Measurements from ENCODE around the gene RBFOX2. TPM values are rescaled to one million over a fixed set of nuclear protein-coding genes. Genes with fewer than 3 reads are reported as not detected.
"Not testable (repeated sequence)": the region's sequence is repeated elsewhere in the genome, so short reads cannot be mapped to it uniquely, and the experiment has no call there.

RBFOX2 gene
- total and polyA plus RNA-seq, 4 donors, result 139 to 178 (median 153) TPM

DNA sequence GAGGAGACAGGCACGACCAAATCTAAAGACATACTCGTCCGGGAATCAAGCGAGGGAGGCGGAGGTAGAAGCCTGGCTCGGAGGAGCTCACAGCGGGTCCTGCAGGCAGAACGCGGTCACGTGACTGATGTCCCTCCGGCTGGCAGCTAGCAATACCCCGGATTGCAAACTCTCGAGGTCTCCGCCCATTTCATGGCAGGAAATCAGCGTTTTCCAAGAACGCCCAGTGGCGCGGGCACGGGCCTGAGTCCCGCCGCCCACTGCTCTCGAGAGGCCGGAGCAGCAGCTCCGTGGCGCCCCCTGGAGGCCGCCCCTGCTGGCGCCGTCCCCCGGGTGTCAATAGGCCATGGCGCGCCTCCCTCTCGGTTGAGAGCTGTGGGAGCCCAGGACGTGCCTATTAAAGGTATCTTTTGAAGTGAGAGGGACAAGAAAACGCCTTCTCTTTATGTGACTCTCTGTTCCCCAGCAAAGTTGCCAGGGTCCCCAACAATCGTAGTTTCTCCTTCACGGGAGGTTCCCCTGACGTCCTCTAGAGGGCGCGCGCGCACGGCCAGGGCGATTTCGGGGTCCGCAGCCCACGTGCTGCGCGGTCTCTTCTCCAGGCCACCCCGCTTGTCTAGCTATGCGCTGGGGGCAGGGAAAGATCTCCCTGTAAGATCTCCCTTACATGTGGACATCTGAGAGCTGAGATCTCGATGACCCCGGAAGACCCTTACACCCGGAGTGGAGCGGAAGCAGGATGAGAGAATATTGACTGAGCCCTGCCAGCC, 37.3 kb upstream of the RBFOX2 start:
- Histone ChIP-seq H3K36me3 (ENCODE audit: control insufficient read depth, insufficient read depth, low read length) (no peaks in the 10 kb centered on the region), H3K4me3 (ENCODE audit: low read depth, low read length) (peak overlapping the region; percentile 56), H3K4me1 (ENCODE audit: control insufficient read depth, insufficient read depth, low read length) (peaks cover 16% of the 10 kb centered on the region), H3K9me3 (ENCODE audit: control insufficient read depth, insufficient read depth, low read length) (no peaks in the 10 kb centered on the region), H3K27me3 (ENCODE audit: control insufficient read depth, insufficient read depth, low read length) (no peaks in the 10 kb centered on the region), H3K27ac (ENCODE audit: low read depth, low read length) (peak overlapping the region; percentile 83)
- DNase-seq (ENCODE audit: low read depth in 4 of 6, low spot score in 6 of 6), result peak; percentile 59 to 96 (median 76)
- WGBS (ENCODE audit: insufficient coverage), result 6% methylated on average over 52 of the region's 54 CpGs

DNA sequence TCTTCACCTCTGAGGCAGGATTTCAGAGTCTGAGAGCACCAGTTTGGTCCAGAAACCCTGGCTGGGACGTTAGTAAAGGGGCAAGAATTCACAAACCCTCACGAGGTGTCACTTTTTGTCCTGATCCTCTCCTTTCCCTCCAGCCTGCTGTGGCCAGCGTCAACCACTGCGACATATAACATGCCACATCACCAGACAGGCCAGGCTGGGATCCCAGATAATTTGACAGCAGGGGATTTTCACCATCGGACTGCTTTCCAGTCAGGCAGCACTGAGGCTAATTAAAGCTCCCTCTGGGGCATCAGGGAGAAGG, 36.8 kb upstream of the RBFOX2 start:
- Histone ChIP-seq H3K4me3 (ENCODE audit: low read depth, low read length) (peak overlapping the region; percentile 56), H3K27me3 (ENCODE audit: control insufficient read depth, insufficient read depth, low read length) (no peaks in the 10 kb centered on the region), H3K27ac (ENCODE audit: low read depth, low read length) (peak overlapping the region; percentile 83), H3K36me3 (ENCODE audit: control insufficient read depth, insufficient read depth, low read length) (no peaks in the 10 kb centered on the region), H3K9me3 (ENCODE audit: control insufficient read depth, insufficient read depth, low read length) (no peaks in the 10 kb centered on the region), H3K4me1 (ENCODE audit: control insufficient read depth, insufficient read depth, low read length) (peaks cover 16% of the 10 kb centered on the region)
- DNase-seq (ENCODE audit: low read depth in 4 of 6, low spot score in 6 of 6), result no peak
- 2% methylated on average over 5 of the region's 5 CpGs for WGBS (ENCODE audit: insufficient coverage)

DNA sequence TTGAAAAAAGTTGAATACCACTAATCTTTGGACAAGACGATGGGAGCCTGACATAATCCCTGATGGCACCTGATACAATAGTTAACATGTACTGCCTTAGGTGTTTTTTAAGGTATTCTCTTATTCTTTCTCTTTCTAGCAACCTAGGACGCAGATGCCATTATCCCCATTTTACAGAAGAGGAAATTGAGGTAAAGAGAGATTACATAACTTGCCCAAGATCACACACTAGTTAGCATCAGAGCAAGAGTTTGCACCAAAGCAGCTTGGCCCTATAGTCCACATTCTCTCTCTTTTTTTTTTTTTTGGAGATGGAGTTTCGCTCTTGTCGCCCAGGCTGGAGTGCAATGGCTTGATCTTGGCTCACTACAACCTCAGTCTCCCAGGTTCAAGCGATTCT, 35.7 kb upstream of the RBFOX2 start:
- 83% methylated on average over 2 of the region's 5 CpGs for WGBS (ENCODE audit: insufficient coverage)

DNA sequence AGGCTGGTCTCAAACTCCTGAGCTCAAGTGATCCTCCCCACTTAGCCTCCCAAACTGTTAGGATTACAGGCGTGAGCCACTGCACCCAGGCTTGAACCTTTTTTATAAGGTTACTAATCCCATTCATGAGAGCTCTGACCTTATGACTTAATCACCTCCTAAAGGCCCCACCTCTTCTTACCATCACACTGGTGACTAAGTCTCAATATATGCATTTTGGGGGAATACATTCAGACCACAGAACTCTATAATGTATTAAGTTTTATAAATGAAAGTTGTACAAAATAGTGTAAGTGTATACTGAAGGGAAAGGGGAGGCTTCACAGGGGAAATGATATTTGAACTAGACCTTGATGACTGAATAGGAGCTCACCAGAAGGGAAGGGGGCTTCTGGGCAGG, 28.4 kb upstream of the RBFOX2 start:
- no peak for DNase-seq (ENCODE audit: low read depth in 4 of 6, low spot score in 6 of 6)
- no peaks in the 10 kb centered on the region for H3K36me3 ChIP-seq (ENCODE audit: control insufficient read depth, insufficient read depth, low read length)
- 88% methylated on average over 1 of the region's 1 CpG for WGBS (ENCODE audit: insufficient coverage)
- H3K27me3 ChIP-seq (ENCODE audit: control insufficient read depth, insufficient read depth, low read length), result no peaks in the 10 kb centered on the region
- H3K27ac ChIP-seq (ENCODE audit: low read depth, low read length), result no peak overlapping the region
- H3K4me1 ChIP-seq (ENCODE audit: control insufficient read depth, insufficient read depth, low read length), result peaks cover 7% of the 10 kb centered on the region
- H3K9me3 ChIP-seq (ENCODE audit: control insufficient read depth, insufficient read depth, low read length), result no peaks in the 10 kb centered on the region
- no peak overlapping the region for H3K4me3 ChIP-seq (ENCODE audit: low read depth, low read length)

More for the DNA sequence above, 35.7 kb upstream of the RBFOX2 start:
- no peaks in the 10 kb centered on the region for H3K9me3 ChIP-seq (ENCODE audit: control insufficient read depth, insufficient read depth, low read length)
- DNase-seq (ENCODE audit: low read depth in 4 of 6, low spot score in 6 of 6), result no peak
- H3K27me3 ChIP-seq (ENCODE audit: control insufficient read depth, insufficient read depth, low read length), result no peaks in the 10 kb centered on the region
- no peak overlapping the region for H3K27ac ChIP-seq (ENCODE audit: low read depth, low read length)
- H3K4me3 ChIP-seq (ENCODE audit: low read depth, low read length), result no peak overlapping the region
- peaks cover 16% of the 10 kb centered on the region for H3K4me1 ChIP-seq (ENCODE audit: control insufficient read depth, insufficient read depth, low read length)
- no peaks in the 10 kb centered on the region for H3K36me3 ChIP-seq (ENCODE audit: control insufficient read depth, insufficient read depth, low read length)

DNA sequence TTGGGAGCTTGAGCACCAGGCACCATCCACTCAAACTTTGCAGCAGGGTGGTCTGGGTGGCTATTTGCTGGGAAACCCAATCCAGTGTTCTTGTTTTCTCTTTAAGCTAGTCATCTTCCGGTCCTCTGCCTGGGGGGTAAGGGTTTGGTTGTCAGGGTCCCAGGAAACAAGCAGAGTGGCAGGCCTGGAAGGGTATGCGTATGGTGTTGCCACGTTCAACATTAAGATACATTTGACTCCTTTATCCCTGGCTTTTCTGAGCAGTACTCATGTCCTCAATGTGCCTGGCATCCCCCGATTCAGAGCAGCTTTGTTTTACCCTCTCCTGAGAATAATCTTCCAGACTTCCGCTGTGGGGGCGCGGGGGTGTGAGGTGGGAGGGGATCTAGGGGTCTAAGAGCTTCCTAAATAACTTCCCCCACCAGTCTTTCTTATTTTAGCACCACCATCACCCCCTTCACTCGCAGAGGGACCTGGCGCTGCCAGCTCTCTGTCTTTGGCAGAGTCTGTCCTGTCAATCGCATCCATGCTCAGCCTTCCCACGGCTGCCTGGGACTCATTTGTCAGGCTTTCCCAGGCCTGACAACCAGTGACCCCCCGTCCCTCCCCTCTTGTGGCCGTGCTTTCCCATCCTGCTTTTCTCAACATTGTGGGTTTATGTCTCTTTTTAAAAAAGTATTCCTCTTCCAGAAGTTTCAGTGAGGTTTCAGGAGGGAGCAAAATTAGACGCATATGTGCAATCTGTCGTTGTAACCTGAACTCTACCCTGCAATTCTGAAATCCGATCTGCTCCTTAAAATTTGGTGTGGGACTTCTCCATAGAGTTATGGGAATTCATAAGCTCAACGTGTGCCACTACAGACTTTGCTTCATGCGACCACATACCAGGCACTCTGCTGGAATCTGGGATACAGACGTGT, 27.0 kb upstream of the RBFOX2 start:
- Histone ChIP-seq H3K4me1 (ENCODE audit: control insufficient read depth, insufficient read depth, low read length) (peaks cover 7% of the 10 kb centered on the region), H3K27ac (ENCODE audit: low read depth, low read length) (no peak overlapping the region), H3K27me3 (ENCODE audit: control insufficient read depth, insufficient read depth, low read length) (no peaks in the 10 kb centered on the region), H3K9me3 (ENCODE audit: control insufficient read depth, insufficient read depth, low read length) (no peaks in the 10 kb centered on the region), H3K4me3 (ENCODE audit: low read depth, low read length) (no peak overlapping the region), H3K36me3 (ENCODE audit: control insufficient read depth, insufficient read depth, low read length) (no peaks in the 10 kb centered on the region)
- peak in 1 of 6 donors; percentile 38 for DNase-seq (ENCODE audit: low read depth in 4 of 6, low spot score in 6 of 6)
- 44% methylated on average over 8 of the region's 19 CpGs for WGBS (ENCODE audit: insufficient coverage)

DNA sequence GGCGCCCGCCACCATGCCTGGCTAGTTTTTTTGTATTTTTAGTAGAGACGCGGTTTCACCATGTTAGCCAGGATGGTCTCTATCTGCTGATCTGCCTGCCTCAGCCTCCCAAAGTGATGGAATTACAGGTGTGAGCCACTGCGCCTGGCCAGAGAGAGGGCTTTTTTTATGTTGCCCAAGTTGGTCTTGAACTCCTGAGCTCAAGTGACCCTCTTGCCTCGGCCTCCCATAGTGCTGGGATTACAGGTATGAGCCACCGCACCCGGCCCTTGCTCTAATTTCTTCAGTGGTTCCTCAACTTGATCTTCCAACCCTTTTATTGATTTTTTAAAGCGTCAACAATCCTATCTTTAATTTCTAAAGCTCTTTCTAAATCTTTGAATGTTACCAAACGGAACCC, 25.8 kb upstream of the RBFOX2 start:
- H3K4me3 ChIP-seq (ENCODE audit: low read depth, low read length); H3K9me3 ChIP-seq (ENCODE audit: control insufficient read depth, insufficient read depth, low read length); H3K27me3 ChIP-seq (ENCODE audit: control insufficient read depth, insufficient read depth, low read length); H3K4me1 ChIP-seq (ENCODE audit: control insufficient read depth, insufficient read depth, low read length); H3K36me3 ChIP-seq (ENCODE audit: control insufficient read depth, insufficient read depth, low read length); DNase-seq (ENCODE audit: low read depth in 4 of 6, low spot score in 6 of 6); H3K27ac ChIP-seq (ENCODE audit: low read depth, low read length): not testable (repeated sequence)
- 97% methylated on average over 8 of the region's 10 CpGs for WGBS (ENCODE audit: insufficient coverage)

DNA sequence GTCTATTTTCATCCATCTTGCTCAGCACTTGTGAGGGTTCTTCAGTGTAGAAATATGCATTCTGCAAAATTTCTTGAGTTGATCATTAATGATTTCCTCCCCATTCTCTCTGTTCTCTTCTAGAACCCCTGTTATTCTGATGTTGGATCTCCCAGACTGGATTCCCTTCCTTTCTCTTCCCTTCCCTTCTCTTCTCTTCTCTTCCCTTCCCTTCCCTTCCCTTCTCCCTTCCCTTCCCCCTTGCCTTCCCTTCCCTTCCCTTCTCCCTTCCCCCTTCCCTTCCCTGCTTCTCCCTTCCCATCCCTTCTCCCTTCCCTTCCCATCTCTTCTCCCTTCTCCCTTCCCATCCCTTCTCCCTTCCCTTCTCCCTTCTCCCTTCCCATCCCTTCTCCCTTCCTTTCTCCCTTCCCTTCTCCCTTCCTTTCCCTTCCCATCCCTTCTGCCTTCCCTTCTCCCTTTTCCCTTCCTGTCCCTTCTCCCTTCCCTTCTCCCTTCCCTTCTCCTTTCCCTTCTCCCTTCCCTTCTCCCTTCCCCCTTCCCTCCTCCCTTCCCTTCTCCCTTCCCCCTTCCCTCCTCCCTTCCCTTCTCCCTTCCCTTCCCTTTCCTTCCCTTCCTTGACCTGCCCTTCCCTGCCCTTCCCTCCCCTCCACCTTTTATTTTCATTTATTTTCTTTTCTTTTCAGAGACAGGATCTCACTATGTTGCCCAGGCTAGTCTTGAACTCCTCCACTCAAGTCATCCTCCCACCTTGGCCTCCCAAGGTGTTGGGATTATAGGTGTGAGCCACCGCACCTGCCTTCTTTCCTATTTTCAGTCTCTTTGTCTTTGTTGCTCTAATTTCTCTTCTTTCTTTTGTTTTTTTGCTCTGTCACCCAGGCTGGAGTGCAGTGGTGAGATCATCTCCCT, 24.9 kb upstream of the RBFOX2 start:
- Histone ChIP-seq H3K9me3 (ENCODE audit: control insufficient read depth, insufficient read depth, low read length) (no peaks in the 10 kb centered on the region), H3K4me3 (ENCODE audit: low read depth, low read length) (no peak overlapping the region), H3K4me1 (ENCODE audit: control insufficient read depth, insufficient read depth, low read length) (peaks cover 7% of the 10 kb centered on the region), H3K27me3 (ENCODE audit: control insufficient read depth, insufficient read depth, low read length) (no peaks in the 10 kb centered on the region), H3K27ac (ENCODE audit: low read depth, low read length) (no peak overlapping the region), H3K36me3 (ENCODE audit: control insufficient read depth, insufficient read depth, low read length) (no peaks in the 10 kb centered on the region)
- no CpG with 5 or more reads among the region's 1 CpG for WGBS (ENCODE audit: insufficient coverage)
- DNase-seq (ENCODE audit: low read depth in 4 of 6, low spot score in 6 of 6), result no peak

DNA sequence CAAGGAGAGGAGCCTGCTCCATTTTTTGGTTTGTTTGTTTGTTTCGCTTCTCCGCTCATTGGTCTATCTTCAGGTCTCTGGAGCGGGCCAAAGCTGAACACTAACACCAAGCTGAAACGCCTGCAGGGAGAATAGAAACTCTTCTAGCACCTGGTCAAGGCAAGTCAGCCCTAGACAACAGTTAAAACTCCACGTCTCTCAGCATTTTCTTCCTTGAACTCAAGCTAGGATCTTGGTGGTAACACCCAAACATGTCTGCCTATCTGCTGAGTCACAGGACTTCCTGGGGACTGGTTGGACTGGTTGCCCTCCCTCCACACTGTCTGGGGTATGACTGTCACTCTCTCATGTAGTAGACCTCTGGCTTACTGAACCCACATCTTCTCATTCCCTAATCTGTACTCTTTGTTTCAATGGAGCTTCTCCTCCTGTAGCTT, 23.9 kb upstream of the RBFOX2 start:
- Histone ChIP-seq H3K27me3 (ENCODE audit: control insufficient read depth, insufficient read depth, low read length) (no peaks in the 10 kb centered on the region), H3K4me1 (ENCODE audit: control insufficient read depth, insufficient read depth, low read length) (peaks cover 7% of the 10 kb centered on the region), H3K4me3 (ENCODE audit: low read depth, low read length) (no peak overlapping the region), H3K36me3 (ENCODE audit: control insufficient read depth, insufficient read depth, low read length) (no peaks in the 10 kb centered on the region), H3K27ac (ENCODE audit: low read depth, low read length) (no peak overlapping the region), H3K9me3 (ENCODE audit: control insufficient read depth, insufficient read depth, low read length) (no peaks in the 10 kb centered on the region)
- no peak for DNase-seq (ENCODE audit: low read depth in 4 of 6, low spot score in 6 of 6)
- WGBS (ENCODE audit: insufficient coverage), result 93% methylated on average over 5 of the region's 5 CpGs

DNA sequence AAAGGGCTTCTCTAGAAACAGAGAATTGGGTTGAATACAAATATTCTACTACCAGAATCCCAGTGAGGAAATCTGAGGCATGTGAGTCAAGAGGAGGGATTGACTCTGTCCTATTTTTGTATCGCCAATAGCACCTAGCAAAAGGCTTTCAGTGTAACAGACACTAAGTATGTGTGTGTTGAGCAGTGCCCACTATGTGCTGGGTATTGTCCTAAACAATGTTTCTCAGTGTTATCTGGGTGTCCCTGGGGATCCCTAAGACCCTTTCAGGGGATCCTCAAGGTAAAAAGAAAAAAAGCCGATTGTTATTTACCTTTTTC, 21.0 kb upstream of the RBFOX2 start:
- DNase-seq (ENCODE audit: low read depth in 4 of 6, low spot score in 6 of 6), result no peak
- no CpG with 5 or more reads among the region's 2 CpGs for WGBS (ENCODE audit: insufficient coverage)

More for the DNA sequence above, 21.0 kb upstream of the RBFOX2 start:
- Histone ChIP-seq H3K27me3 (ENCODE audit: control insufficient read depth, insufficient read depth, low read length) (no peaks in the 10 kb centered on the region), H3K27ac (ENCODE audit: low read depth, low read length) (no peak overlapping the region), H3K4me1 (ENCODE audit: control insufficient read depth, insufficient read depth, low read length) (no peaks in the 10 kb centered on the region), H3K9me3 (ENCODE audit: control insufficient read depth, insufficient read depth, low read length) (no peaks in the 10 kb centered on the region), H3K36me3 (ENCODE audit: control insufficient read depth, insufficient read depth, low read length) (no peaks in the 10 kb centered on the region), H3K4me3 (ENCODE audit: low read depth, low read length) (no peak overlapping the region)
